CD4-positive, alpha-beta T cell treated with Interleukin-2 at 100 ng/mL for 4 hours (primary cell): ENCODE measurements around the gene P2RX4.
"Not testable (repeated sequence)": the region's sequence is repeated elsewhere in the genome, so short reads cannot be mapped to it uniquely, and the experiment has no call there.

Experiments used
- DNase-seq: peaks from one replicate; pipeline ENCODE4 v3.0.0-alpha.2; 2020; ENCODE audit warnings: low spot score

Gene P2RX4

GRCh38 chr12:121222847-121223246 lies 12.9 kb downstream of the P2RX4 start:
- peak; percentile 19 for DNase-seq

DNA sequence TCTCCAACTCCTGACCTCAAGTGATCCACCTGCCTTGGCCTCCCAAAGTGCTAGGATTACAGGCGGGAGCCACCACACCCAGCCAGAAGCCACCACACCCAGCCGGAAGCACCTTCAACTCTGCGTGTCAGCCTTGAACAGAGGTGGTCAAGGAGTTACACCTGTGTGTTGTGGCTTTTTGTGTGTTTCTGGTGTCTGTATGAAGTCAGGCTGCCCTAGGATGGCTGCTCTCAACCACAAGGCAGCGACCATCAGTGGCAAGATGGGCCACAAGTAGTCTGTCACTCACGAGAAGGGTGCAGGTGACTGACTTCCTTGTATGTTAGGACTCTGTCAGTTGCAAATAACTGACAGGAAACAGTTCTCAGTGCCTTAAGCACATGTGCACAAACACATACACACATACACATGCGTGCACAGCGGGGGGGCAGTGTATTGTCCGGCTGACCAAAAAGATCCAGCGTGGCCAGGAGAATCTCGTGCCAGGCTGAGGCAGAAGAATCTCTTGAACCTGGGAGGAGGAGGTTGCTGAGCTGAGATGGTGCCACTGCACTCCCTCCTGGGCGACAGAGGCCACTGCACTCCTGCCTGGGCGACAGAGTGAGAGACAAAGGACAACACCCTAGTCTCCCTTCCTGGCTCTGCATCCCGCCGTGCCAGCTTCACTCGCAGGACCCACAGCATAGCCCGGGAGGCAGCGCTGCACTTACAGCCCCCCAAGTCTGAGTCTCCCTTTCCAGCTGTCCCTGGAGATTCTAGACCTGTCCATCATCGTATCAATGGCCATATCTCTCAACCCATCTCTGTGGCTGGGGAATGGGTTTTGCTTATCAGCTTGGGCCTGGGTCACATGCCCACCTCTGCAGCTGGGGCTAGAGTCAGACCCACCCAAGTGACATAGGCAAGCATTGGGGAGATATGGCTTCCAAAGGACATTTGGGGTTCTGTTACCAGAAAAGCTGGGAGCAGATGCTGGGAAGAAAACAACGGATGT lies 13.7 kb downstream of the P2RX4 start:
- peak; percentile 44 for DNase-seq

DNA sequence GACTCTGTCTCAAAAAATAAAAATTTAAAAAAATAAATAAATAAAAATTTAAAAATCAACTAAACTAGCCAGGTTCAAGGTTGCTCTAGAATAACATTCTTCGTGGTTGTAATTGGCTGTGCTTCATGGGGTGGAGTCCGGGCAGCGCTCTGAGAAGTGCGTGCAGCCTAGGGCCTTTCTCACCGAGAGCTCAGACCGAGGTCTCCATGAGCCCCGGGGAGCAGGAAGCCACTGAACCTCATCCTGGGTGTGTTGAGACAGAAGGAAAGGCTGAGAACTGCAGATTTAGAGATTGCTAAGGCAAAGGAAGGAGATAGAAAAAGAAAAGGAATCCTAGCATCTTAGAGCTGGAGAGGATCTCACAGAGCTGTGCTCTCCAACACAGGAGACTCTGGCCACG lies 14.7 kb downstream of the P2RX4 start:
- peak; percentile 51 for DNase-seq

DNA sequence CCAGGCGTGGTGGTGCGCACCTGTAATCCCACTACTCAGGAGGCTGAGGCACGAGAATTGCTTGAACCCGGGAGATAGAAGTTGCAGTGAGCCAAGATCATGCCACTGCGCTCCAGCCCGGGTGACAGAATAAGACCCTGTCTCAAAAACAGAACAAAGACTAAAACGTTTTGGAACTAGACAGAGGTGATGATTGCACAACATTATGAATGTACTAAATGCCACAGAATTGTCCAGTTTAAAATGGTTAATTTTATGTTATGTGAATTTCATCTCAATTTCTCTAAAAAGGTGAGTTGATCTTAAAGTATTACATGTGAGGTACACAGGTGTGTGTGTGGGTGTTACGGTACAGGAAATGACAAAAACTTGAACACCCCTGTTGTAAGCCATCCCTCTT lies 16.5 kb downstream of the P2RX4 start:
- no peak for DNase-seq

DNA sequence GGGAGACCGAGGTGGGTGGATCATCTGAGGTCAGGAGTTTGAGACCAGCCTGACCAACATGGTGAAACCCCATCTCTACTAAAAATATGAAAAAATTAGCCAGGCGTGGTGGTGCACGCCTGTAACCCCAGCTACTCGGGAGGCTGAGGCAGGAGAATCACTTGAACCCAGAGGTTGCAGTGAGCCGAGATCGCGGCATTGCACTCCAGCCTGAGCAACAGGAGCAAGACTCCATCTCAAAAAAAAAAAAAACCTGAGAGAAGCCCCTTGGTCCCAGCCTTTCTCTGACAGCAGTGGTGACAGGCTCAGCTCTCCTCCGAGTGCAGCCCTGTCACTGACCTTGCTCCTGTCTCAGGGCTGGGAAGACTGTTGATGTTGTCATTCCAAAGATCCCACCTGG lies 16.9 kb downstream of the P2RX4 start:
- DNase-seq: not testable (repeated sequence)

GRCh38 chr12:121227294-121227693 lies 17.4 kb downstream of the P2RX4 start:
- DNase-seq: no peak

DNA sequence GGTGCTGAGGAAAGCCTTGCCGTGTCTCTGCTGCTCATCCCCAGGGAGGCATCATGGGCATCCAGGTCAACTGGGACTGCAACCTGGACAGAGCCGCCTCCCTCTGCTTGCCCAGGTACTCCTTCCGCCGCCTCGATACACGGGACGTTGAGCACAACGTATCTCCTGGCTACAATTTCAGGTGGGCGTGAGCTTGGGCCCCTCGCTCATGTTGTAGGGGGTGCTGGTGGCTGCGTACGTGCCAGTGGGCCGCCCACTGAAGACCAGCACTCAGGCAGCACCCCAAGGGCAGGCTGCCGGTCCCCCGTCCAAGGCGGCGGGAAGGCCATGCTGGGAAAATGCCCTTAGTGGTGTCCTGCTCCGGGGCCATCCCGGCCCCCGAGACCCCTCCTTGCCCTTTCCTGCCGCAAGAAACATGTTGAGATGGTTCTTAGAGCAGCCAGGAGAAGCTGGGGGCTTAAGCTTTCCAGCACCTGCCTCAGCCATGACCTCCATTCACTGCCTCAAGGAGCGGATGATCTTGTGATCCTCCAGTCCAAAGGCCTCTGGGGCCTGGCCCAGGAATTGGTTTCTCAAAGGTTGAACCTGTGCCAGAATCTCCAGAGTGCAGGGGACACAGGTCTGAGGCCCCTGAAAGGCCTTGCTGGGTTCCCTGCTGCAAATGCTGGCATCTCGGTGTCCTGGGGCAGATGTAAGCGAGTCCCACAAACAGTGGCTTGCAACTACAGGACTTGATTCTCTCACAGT lies 19.2 kb downstream of the P2RX4 start:
- no peak for DNase-seq

- peak; percentile 57 for DNase-seq
These were observed 20.1 kb downstream of the P2RX4 start for GRCh38 chr12:121229826-121230537.

- DNase-seq: no peak
These were observed 20.6 kb downstream of the P2RX4 start for GRCh38 chr12:121230538-121230907.

GRCh38 chr12:121232163-121232562 lies 22.2 kb downstream of the P2RX4 start:
- DNase-seq: no peak

DNA sequence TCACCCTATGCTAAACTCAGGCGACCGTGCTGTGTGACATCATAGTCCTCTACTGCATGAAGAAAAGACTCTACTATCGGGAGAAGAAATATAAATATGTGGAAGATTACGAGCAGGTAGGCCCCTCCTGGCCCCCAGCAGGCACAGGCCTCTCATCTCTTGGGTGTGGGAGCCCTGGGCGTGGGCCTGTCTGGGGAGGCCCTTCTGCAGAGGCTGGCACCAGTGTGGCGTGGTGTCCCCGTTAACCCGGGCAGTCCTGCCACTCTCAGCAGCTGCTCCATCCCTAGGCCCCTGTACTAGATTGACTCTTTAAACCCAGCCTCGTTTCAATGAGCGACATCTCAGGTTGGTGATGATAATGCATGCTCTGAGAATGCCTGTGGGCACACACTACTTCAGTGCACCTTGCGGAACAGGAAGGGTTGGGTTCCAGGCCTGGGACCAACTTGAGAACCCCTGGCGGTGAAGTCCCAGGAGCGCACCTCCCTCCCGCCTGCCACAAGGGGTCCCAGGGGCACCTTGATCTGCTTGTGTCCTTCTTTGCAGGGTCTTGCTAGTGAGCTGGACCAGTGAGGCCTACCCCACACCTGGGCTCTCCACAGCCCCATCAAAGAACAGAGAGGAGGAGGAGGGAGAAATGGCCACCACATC lies 23.2 kb downstream of the P2RX4 start:
- no peak for DNase-seq

- DNase-seq: no peak
These were observed 23.7 kb downstream of the P2RX4 start for GRCh38 chr12:121233628-121234020.

GRCh38 chr12:121236776-121237175 lies 26.8 kb downstream of the P2RX4 start:
- no peak for DNase-seq

DNA sequence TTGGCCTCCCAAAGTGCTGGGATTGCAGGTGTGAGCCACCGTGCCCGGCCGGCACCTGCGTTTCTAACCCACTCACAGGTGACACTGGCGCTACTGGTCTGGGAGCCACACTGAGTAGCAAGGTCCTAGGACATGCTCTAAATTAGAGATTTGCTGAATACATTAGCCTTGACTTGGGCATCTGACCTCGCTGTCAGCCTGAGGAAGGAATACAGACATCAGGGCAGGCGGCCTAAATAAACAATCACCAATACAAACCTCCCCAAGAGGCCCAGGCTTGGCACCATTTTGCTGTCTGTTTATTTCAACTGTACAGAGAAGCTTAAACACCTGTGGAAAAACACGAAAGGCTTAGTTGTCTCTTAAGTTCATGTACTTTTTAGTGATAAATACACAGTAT lies 27.5 kb downstream of the P2RX4 start:
- no peak for DNase-seq

DNA sequence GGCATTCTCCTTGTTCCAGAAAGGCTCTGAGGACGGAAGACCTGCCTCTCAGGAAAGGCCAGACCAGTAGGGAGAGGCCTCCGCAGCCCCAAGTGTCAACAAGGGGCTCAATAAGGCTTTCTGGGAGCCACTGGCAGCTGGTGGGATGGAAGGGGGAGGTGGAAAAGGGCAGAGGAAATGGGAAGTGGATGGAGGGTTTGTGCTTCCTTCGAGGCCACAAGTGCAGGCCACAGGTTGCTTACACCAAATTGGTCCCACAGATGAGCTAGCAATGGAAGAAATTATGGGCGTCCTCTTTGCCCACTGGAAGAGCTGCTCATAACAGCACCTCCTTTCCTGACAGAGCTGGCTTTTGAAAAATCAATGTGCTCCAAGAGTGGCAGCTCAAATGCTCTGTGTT lies 28.2 kb downstream of the P2RX4 start:
- DNase-seq: no peak

DNA sequence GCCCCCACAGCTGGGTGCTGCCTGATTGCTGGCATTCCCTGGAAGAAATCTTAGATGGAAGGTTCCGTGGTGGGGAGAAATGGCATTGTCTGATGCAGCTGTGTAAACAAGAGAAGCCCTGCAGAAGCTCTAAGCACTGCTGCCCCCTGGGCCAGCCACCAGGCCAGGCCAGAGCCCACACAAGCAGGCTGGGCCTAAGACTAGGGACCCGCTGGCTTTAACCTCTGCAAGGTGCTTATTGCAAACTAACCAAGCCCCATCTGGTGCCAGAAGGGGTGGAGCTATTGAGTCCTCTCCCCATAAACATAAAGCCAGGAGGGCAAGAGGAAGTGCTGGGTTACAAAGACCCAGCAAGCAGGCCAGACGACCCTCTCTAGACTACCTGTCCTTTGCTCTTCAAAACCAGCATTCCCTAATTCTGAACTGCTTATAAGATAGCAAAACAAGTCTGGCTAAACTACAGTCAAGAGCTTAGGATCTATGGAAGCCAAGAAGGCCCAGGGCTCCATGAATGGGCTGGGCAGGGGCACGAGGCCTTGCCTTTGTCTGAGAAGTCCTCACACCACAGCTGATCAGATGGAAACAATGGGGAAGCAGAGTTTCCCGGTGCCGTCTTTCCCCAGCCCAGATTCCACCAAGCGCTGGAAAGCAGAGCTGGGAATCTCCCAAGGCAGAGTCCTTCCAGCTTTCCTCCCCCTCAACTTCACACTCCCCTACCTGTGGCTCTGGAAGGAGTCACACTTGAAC lies 28.8 kb downstream of the P2RX4 start:
- DNase-seq: no peak

- peak; percentile 2 for DNase-seq
These were observed 29.6 kb downstream of the P2RX4 start for GRCh38 chr12:121239351-121240061.

GRCh38 chr12:121240062-121240420 lies 30.1 kb downstream of the P2RX4 start:
- no peak for DNase-seq

DNA sequence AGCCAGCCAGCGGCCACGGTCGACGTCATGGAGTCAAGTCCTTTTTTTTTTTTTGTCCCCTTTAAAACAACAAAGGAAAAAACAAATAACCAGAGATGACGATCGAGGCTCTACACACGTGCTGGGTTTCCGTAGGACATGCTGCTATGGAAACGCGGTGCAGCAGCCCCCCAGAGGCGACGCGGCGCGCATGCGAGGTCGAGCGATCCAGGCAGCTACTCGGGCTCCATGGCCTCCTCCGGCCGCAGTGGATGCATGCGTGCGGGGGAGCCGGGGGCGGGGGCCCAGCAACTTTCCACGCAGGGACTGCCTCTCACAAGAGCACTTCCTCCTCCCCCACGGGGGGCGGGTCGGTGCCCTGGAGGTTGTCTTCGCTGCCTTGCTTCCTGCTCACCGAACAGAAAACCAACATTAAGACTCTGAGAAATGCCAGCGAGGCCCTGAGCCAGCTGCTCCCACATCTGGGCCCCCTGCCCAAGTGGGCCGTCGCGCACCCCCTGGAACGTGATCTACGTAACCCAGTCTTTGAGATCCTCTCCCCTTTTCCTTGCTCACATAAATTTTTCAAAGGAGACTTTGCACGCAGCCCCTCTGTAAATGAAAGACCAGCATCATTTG lies 30.7 kb downstream of the P2RX4 start:
- DNase-seq: peak; percentile 82
